Ovary (tissue), 3 donors: ENCODE measurements around the gene CA10.

Source experiments
- POLR2A ChIP-seq: fragments of 450-650 bp; IDR thresholded peaks from one replicate; pipeline ENCODE4 v1.6.1; 2017; ENCODE audit warnings: antibody characterized with exemption, mild to moderate bottlenecking, moderate library complexity
- TF ChIP-seq, protein P1 (sequence below), 3 donors: fragments of 450-650 bp in 2 of 3; fragments of 200-600 bp in 1 of 3; IDR thresholded peaks; one replicate each; pipeline versions ENCODE4 v1.5.1 to v1.8.0; 2016 to 2022; ENCODE audit warnings: antibody characterized with exemption in 3 of 3, mild to moderate bottlenecking in 1 of 3
- donor health status: DM: no; HTN: no; CAD: no.

DNA sequence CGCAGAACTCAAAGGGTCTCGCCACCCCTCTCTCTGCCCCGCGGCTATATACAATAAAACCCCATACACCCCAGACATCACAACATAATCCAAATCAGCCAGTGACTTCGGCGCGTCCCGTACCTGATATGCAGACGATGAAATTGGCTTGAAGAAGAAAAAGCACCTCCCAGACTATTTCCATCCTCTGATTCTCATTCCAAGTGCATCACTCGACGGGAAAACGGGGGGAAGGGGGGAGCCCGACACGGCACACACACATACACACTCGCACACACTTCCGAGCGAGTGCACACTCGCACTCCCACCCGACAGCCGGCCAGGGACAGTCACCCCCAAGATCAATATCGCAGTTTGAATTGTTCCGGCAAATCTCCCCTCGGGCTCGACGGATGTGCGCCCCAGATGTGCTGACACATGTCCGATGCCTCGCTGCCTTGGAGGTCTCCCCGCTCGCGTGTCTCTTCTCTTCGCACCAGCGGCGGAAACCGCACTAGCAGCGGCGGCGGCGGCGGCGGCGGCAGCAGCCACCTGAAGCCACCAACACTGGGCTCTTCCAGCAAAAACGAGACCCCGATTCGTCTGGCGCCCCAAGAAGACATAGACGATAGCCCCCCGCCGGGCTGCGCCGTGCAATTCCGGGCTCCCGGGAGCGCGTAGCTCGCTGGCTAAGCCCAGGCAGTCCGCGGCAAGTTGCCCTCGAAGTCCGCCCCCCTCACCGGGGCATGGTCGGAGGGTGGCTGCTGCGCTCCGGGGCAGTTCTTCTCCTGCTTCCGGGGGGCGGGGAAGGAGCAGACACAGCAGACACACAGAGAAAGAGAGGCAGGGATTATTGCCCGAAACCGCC is 688 bp downstream of the CA10 start:
- no peak for TF ChIP-seq POLR2A
- TF ChIP-seq, protein P1, sequence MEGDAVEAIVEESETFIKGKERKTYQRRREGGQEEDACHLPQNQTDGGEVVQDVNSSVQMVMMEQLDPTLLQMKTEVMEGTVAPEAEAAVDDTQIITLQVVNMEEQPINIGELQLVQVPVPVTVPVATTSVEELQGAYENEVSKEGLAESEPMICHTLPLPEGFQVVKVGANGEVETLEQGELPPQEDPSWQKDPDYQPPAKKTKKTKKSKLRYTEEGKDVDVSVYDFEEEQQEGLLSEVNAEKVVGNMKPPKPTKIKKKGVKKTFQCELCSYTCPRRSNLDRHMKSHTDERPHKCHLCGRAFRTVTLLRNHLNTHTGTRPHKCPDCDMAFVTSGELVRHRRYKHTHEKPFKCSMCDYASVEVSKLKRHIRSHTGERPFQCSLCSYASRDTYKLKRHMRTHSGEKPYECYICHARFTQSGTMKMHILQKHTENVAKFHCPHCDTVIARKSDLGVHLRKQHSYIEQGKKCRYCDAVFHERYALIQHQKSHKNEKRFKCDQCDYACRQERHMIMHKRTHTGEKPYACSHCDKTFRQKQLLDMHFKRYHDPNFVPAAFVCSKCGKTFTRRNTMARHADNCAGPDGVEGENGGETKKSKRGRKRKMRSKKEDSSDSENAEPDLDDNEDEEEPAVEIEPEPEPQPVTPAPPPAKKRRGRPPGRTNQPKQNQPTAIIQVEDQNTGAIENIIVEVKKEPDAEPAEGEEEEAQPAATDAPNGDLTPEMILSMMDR (IDR thresholded peaks at IDR 0.05): no peak
